Stimulated activated naive CD8-positive, alpha-beta T cell treated with anti-CD3 and anti-CD28 coated beads, Interleukin-15, amount 100 ng/mL, for 72 hours (primary cell): ENCODE measurements around the gene AGAP3.

ENCODE experiments used
- ATAC-seq: fragments of 150-1000 bp; cut with Tn5 transposase; 2 replicates; pipeline ENCODE4 v1.10.0; 2021; ENCODE audit warnings: mild to moderate bottlenecking, moderate library complexity
- DNase-seq, 2 donors: peaks; one replicate each; pipeline ENCODE4 v3.0.0; 2021 to 2022
- H3K27ac Mint-ChIP-seq, 2 donors: one replicate each; pipeline ENCODE4 v1.8.0; 2022; ENCODE audit warnings: mild to moderate bottlenecking in 2 of 2, mixed read lengths in 2 of 2, moderate library complexity in 2 of 2
- H3K27me3 Mint-ChIP-seq: one replicate; pipeline ENCODE4 v1.8.0; 2022; ENCODE audit warnings: mixed read lengths
- H3K4me1 Mint-ChIP-seq: one replicate; pipeline ENCODE4 v1.8.0; 2022; ENCODE audit warnings: mild to moderate bottlenecking, mixed read lengths
- H3K4me3 Mint-ChIP-seq, 2 donors: one replicate each; pipeline ENCODE4 v1.8.0; 2022; ENCODE audit warnings: mild to moderate bottlenecking in 2 of 2, mixed read lengths in 2 of 2, moderate library complexity in 1 of 2
- H3K9me3 Mint-ChIP-seq, 2 donors: one replicate each; pipeline ENCODE4 v1.8.0; 2022; ENCODE audit warnings: mixed read lengths in 2 of 2

The AGAP3 gene

DNA sequence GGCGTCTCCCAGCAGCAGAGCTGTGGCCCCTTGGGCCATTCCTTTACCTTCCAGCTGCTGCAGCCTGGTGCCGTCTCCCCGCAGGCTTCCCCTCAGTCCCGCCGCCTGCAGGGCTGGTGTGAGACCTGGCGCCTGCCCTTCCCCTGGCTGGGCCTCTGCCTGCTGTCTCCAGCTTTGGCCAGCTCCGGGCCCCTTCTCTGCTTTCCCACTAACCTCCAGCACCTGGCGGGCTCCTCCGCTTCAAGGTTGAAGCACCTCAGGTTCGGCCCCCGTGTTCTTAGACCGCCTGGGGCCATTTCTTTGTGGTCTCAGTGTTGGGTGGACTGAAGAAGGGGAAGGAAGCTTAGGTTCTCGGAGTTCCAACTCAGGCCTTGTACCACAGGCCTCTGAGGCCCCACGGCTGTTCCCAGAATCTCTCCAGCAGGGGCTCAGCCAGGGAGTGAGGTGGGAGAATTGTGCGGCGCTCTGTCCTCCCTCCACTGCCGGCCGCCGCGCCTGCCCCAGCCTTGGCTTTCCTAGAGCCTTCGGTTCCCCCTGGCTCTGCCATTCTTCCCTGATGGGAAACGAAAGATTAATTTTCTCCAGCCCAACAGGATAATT is 50.9 kb downstream of the AGAP3 start:
- H3K4me1 Mint-ChIP-seq: no peaks in the 10 kb centered on the region
- no peak overlapping the region for H3K4me3 Mint-ChIP-seq
- H3K9me3 Mint-ChIP-seq: no peaks in the 10 kb centered on the region
- H3K27me3 Mint-ChIP-seq: no peaks in the 10 kb centered on the region
- DNase-seq (no peak), ATAC-seq (no peak)
- no peak overlapping the region for H3K27ac Mint-ChIP-seq

DNA sequence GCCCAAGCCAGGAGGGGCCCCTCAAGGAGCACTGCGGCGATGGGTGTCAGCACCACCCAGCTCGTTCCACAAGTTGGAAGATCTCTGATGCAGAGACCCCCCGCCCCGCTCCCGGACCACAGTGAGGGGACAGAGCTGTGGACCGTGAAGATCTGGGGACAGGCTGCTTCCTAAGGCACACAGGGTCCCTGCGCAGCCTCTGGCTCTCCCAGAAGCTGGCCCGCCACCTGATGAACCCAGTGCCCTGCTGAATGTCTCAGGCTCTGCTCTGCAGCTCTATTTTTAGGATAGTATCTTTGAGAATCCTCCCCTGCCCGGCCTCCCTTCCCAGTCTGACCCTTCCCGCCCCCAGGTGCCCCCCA is 51.5 kb downstream of the AGAP3 start:
- Mint-ChIP-seq H3K27me3 (no peaks in the 10 kb centered on the region), H3K9me3 (no peaks in the 10 kb centered on the region), H3K27ac (no peak overlapping the region), H3K4me3 (no peak overlapping the region), H3K4me1 (no peaks in the 10 kb centered on the region)
- ATAC-seq (no peak), DNase-seq (no peak)

DNA sequence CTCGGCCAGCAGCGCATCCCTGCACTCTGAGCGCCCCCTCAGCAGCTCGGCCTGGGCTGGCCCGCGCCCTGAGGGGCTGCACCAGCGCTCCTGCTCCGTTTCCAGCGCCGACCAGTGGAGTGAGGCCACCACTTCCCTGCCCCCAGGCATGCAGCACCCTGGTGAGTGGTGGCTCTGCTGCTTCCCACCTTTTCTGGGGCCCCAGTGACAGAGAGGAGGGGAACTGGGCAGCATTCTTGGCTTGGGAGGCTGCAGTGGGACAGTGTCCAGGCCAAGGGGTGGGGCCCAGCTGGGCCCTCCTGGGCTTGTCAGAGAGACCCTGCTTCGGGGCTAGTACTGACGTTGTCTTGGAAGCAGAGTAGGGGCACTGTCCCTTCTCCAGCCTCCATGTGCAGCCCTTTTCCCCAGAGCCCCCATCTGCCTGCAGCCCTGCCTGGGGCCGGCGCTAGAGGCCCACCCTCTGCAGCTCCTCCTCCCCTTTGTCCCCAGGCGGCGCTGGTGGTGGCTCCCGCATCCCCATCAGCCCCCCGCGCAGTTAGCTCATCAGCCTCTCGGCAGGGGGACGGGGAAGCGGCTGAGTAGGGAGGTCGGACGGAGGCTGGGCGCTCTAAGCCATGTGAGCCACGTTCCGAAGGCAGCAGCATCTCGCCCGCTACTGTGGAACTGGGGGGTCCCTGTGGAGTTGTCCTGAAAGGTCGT is 52.0 kb downstream of the AGAP3 start:
- H3K4me3 Mint-ChIP-seq: no peak overlapping the region
- ATAC-seq (no peak), DNase-seq (no peak)
- no peak overlapping the region for H3K27ac Mint-ChIP-seq
- H3K4me1 Mint-ChIP-seq: no peaks in the 10 kb centered on the region
- no peaks in the 10 kb centered on the region for H3K27me3 Mint-ChIP-seq
- H3K9me3 Mint-ChIP-seq: no peaks in the 10 kb centered on the region

DNA sequence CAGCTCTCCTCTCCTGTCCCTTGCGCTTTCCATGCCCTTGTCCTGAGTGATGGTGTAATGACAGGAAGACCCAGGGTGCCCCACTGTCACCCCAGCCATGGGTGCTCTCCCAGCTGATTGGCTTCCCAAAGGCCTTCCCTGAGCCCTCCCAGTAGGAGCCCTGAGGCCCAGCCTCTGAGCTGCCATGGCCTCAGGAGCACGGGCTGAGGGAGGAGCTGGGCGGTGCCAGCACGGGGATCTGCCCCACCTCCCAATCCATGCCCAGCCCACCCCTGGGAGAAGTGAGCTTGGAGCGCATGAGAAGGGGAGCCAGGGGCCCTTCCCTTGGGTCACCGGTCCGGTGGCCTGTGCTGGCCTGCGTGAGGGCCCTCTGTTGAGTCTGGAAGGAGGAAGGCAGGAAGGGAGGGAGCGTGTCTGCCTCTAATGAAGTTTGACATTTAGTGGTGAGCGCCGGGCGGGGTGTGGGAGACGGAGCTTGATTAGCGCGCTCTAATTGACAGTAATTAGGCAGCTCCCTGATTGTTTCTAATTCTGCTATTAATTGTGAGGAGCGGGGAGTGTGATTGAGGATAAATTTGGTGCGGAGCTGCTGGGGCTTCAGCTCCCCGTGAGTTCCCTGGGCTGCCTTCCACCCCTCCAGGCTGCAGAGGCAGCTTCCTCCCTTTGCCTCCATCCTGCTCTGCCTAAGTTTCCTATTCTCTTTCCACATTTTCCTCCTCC is 53.0 kb downstream of the AGAP3 start:
- Mint-ChIP-seq H3K4me1 (no peaks in the 10 kb centered on the region), H3K4me3 (no peak overlapping the region), H3K27me3 (no peaks in the 10 kb centered on the region), H3K27ac (peak overlapping the region in 1 of 2 donors; percentile 35), H3K9me3 (no peaks in the 10 kb centered on the region)
- DNase-seq (peak in 1 of 2 donors; percentile 4), ATAC-seq (no peak)

DNA sequence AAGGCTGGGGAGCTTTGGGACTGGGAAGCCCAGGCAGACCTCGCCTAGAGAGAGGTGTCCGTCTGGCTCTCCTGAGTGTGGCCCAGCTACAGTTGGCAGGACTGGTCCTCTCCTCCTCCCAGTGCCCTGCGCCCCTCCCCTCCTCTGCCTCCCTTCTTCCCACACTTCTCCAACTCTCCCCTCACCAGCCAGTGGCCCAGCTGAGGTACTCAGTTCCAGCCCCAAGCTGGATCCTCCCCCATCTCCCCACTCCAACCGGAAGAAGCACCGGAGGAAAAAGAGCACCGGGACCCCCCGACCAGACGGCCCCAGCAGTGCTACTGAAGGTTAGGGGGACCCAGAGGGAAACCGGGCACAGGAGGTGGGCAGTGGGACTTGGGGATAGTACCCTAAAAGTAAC is 53.5 kb downstream of the AGAP3 start:
- Mint-ChIP-seq H3K4me3 (no peak overlapping the region), H3K9me3 (no peaks in the 10 kb centered on the region), H3K27ac (no peak overlapping the region), H3K27me3 (no peaks in the 10 kb centered on the region), H3K4me1 (no peaks in the 10 kb centered on the region)
- DNase-seq (peak in 1 of 2 donors; percentile 6), ATAC-seq (no peak)

DNA sequence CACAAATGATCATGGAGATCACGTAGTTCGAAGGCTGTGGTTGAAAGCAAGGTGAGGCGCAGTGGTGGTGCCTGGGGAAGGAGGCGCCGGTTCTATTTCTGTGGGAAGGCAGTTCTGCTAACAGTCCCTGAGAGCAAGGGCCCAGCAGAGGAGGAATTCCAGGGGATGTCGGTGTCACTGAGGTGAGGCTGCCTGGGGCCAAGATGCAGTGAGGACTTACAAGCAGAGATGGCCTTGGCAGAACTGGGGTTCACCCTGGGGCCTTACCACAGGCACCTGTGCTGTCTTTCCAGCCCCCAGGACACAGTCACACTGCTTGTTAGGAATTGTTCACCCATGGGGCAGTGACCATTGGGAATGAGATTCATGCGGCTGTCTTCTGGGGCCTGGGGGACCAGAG is 54.6 kb downstream of the AGAP3 start:
- Mint-ChIP-seq H3K27me3 (no peaks in the 10 kb centered on the region), H3K4me3 (no peak overlapping the region), H3K27ac (no peak overlapping the region), H3K4me1 (no peaks in the 10 kb centered on the region), H3K9me3 (no peaks in the 10 kb centered on the region)
- no peak for ATAC-seq
- DNase-seq: peak in 1 of 2 donors; percentile 6

DNA sequence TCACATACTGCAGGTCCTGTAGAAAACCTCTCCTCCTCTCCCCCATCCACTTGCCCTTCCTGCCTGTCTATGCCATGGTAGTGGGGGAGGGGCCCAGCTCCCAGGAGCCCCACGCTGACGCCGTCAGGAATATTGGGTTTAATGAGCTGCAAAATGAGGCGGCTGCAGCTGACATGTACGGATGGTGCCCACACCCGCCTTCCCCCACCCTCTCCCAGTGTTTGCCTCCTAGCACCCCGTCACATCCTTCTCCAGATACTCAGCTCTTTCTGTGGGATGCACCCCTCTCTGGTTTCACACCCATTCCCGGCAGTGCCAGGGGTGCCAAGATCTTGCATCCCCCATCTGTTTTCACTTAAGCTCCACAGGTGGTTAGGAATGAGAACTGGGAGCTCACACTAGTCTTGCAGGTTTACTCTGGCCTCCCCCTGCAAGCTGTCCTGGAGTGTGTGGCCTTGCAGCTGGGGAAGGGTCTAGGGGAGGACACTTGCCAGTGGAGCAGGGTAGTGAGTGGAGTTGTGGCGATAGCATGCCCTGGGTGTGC is 55.1 kb downstream of the AGAP3 start:
- no peak for ATAC-seq
- H3K27me3 Mint-ChIP-seq: no peaks in the 10 kb centered on the region
- peak in 1 of 2 donors; percentile 7 for DNase-seq
- H3K27ac Mint-ChIP-seq: no peak overlapping the region
- no peak overlapping the region for H3K4me3 Mint-ChIP-seq
- no peaks in the 10 kb centered on the region for H3K9me3 Mint-ChIP-seq
- H3K4me1 Mint-ChIP-seq: no peaks in the 10 kb centered on the region

DNA sequence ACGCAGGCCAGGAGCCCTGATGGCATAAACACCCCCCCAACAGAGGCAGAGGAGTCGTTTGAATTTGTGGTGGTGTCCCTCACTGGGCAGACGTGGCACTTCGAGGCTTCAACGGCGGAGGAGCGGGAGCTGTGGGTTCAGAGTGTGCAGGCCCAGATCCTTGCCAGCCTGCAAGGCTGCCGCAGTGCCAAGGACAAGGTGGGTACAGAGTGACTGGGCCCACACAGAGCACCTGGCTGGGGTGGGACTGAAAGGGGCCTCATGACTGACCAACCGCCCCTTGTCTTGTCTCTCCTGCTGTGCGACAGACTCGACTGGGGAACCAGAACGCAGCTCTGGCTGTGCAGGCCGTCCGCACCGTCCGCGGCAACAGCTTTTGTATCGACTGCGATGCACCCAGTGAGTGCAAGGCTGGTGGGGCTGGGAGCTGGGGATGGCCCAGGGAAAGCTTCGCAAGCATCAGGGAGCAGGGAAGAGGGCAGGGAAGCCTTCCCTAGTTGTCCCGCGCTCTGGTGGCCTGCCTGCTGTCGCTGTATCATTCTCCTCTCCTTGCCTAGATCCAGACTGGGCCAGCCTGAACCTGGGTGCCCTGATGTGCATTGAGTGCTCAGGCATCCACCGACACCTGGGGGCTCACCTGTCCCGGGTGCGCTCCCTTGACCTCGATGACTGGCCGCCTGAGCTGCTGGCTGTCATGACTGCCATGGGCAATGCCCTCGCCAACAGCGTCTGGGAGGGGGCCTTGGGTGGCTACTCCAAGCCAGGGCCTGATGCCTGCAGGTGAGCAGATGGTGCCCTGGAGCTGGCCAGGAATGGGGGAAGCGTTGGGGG is 55.8 kb downstream of the AGAP3 start:
- no peak overlapping the region for H3K27ac Mint-ChIP-seq
- ATAC-seq: no peak
- DNase-seq: peak in 1 of 2 donors; percentile 7
- no peaks in the 10 kb centered on the region for H3K4me1 Mint-ChIP-seq
- no peak overlapping the region for H3K4me3 Mint-ChIP-seq
- peaks cover under 1% of the 10 kb centered on the region for H3K27me3 Mint-ChIP-seq
- H3K9me3 Mint-ChIP-seq: no peaks in the 10 kb centered on the region

DNA sequence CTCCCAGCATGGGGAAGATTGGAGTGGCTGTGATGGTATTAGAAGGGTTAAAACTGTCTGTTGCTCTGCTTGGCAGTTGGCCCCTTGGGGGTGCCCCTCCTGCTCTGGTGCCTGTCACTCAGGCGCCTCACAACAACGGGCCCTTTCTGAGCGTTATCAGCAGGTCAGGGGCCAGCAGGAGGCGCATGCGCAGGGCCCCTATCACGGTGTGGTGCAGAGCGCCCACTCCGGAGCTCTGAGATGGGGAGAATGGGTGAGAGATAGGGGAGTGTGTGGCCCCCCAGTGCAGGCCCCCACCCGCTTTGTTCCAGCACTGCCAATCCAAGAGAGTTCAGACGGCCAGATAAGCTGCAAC is 56.4 kb downstream of the AGAP3 start:
- Mint-ChIP-seq H3K27me3 (peaks cover 6% of the 10 kb centered on the region), H3K9me3 (no peaks in the 10 kb centered on the region), H3K27ac (no peak overlapping the region), H3K4me1 (no peaks in the 10 kb centered on the region), H3K4me3 (no peak overlapping the region)
- DNase-seq (peak in 1 of 2 donors; percentile 6), ATAC-seq (no peak)

DNA sequence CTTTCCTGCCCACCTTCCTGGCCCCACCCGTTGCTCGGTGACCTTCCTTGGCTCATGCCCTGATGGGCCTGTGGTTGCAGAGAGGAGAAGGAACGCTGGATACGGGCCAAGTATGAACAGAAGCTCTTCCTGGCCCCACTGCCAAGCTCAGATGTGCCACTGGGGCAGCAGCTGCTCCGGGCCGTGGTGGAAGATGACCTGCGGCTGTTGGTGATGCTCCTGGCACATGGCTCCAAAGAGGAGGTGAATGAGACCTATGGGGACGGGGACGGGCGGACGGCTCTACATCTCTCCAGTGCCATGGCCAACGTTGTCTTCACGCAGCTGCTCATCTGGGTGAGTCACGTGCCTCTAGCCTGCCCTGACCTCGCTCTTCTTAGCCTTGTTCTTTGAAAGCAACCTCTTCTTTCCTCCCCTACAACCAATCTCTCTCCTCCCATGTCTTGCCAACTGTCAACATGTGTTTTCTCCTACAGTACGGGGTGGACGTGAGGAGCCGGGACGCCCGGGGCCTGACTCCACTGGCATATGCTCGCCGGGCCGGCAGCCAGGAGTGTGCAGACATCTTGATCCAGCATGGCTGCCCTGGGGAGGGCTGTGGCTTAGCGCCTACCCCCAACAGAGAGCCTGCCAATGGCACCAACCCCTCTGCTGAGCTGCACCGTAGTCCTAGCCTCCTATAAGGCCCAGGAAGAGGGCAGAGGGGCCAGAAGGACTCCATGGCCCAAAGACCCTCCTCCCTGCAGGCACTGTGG is 57.2 kb downstream of the AGAP3 start:
- peak in 1 of 2 donors; percentile 6 for DNase-seq
- H3K27me3 Mint-ChIP-seq: peaks cover 9% of the 10 kb centered on the region
- no peak overlapping the region for H3K4me3 Mint-ChIP-seq
- no peak for ATAC-seq
- H3K4me1 Mint-ChIP-seq: no peaks in the 10 kb centered on the region
- no peak overlapping the region for H3K27ac Mint-ChIP-seq
- no peaks in the 10 kb centered on the region for H3K9me3 Mint-ChIP-seq

DNA sequence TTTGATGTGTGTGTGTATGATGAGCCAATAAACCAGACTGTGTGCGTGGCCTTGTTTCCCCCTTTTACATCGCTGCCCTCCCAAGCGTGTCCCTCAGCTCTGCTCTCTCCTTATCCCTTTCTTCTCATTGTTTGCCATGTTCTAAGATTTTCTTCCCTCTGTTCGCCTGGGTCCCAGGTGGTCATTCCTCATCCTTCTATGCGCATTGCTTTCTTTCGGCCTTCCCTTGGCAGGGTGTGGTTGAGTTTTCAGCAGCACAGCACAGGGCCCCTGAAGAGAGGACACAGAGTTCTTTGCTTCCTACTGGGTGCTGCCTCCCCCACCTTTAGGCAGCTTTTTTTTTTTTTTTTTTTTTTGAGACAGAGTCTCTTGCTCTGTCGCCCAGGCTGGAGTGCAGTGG is 58.1 kb downstream of the AGAP3 start:
- DNase-seq (no peak), ATAC-seq (no peak)
- Mint-ChIP-seq H3K4me3 (no peak overlapping the region), H3K4me1 (no peaks in the 10 kb centered on the region), H3K9me3 (no peaks in the 10 kb centered on the region), H3K27ac (no peak overlapping the region), H3K27me3 (peaks cover 9% of the 10 kb centered on the region)

DNA sequence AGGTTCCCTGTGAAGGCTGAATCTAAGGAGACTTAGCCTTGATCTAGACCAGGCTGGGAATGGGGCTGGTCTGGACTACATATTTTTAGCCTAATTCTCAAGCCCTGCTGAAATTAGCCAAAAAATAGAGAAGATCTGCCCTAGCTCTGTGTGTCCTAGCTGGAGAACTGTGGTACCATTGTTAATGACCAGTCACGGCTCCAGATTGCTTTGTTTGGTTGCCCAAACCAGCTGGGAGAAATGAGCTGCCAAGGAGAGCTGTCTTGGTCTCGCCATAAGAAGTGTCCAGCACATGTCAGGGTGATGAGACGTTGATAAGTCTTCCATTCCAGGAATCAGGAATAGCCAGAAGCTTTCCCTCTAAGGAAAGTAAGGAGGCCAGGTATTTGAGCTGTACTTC is 60.5 kb downstream of the AGAP3 start:
- no peaks in the 10 kb centered on the region for H3K9me3 Mint-ChIP-seq
- peaks cover 9% of the 10 kb centered on the region for H3K27me3 Mint-ChIP-seq
- no peak overlapping the region for H3K4me3 Mint-ChIP-seq
- H3K27ac Mint-ChIP-seq: no peak overlapping the region
- no peaks in the 10 kb centered on the region for H3K4me1 Mint-ChIP-seq
- no peak for ATAC-seq
- DNase-seq: no peak

DNA sequence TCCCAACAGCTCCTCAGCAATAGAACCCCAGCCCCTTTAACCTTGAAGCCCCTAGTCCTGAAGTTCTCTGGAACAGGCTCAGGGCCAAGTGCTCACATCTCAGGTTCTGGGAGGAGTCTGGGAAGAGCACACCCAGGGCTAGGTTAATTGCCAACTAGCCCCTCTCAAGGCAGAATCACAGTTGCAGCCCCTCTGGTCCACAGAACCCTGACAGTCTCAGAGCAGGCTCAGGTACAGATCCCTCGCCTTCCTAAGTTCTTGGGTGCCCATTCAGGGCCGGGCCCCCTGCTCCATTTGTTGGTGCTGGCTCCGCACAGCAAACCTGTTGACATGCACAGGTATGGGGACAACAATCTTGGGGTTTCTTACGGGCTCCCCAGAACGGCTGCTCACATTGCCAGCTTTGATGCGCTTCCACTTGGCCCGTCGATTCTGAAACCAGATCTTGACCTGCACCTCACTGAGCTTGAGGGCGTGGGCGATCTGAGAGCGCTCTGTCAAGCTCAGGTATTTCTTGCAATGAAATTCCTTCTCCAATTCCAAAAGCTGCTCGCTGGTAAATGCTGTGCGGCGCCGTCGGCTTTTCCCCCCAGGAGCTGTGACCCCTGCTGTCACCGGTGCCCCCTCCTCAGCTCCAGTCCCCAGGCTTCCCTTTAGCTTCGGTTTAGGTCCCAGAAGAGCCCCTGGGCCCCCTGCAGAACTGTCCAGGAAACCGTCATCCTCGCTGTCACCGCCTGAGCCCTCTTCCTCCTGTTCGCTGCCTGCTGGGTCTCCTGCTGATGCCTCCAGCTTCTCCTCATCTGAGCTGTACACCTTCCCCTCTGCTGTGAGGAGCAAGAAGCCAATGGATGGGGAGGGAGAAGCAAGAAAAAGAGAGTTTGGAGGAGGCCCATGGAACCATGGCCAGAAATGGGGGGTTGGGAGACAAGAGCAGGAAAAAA is 62.3 kb downstream of the AGAP3 start:
- DNase-seq (peak in 1 of 2 donors; percentile 2), ATAC-seq (no peak)
- Mint-ChIP-seq H3K4me1 (no peaks in the 10 kb centered on the region), H3K9me3 (no peaks in the 10 kb centered on the region), H3K27me3 (peaks cover 9% of the 10 kb centered on the region), H3K27ac (no peak overlapping the region), H3K4me3 (no peak overlapping the region)

DNA sequence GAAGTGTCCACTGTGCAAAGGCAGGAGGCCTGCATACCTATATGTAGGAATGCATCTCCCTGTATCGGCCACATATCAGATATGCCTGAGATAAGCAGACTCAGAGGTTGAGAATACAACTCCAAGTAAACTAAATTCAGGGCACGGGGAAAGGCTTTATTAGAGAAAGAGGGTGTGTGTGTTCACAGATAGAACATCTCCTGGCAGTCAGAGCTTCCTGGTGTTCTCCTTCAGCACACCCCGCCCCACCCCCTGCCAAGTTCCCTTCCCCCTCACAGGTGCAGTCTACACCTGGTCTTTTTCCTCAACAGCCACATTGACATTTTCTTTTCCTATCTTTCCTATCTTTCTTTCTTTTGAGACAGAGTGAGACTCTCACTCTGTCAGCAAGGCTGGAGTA is 64.1 kb downstream of the AGAP3 start:
- ATAC-seq (no peak), DNase-seq (no peak)
- Mint-ChIP-seq H3K4me3 (no peak overlapping the region), H3K27ac (no peak overlapping the region), H3K4me1 (no peaks in the 10 kb centered on the region), H3K27me3 (peaks cover 19% of the 10 kb centered on the region), H3K9me3 (no peaks in the 10 kb centered on the region)
